MM.1S (cell line): ENCODE data around the gene REL.
"Not testable (repeated sequence)": the region's sequence is repeated elsewhere in the genome, so short reads cannot be mapped to it uniquely, and the experiment has no call there.

Experiments
- CTCF ChIP-seq: fragments of 300-600 bp; sonication (generic); IDR thresholded peaks from 2 replicates; pipeline ENCODE4 v1.5.1; 2016; ENCODE audit warnings: antibody characterized with exemption, low read length, mixed read lengths
- EZH2 ChIP-seq: fragments of 300-600 bp; sonication (generic); optimal IDR thresholded peaks from 2 replicates; pipeline ENCODE3; 2017; ENCODE audit warnings: low read depth, mild to moderate bottlenecking, antibody characterized with exemption, low read length, mixed read lengths
- EZH2phosphoT487 ChIP-seq: fragments of 300-600 bp; sonication (generic); IDR thresholded peaks from 2 replicates; pipeline ENCODE4 v1.6.1; 2018; ENCODE audit warnings: antibody characterized with exemption, low read length

GRCh38 chr2:60905867-60906266, 24.5 kb downstream of the REL start:
- TF ChIP-seq CTCF, EZH2phosphoT487, EZH2: not testable (repeated sequence)
